PC-3 (cell line): ENCODE results near the gene STK32C. TPM values are rescaled to one million over a fixed set of nuclear protein-coding genes. Genes with fewer than 3 reads are reported as not detected.

Experiments used
- ATAC-seq: fragments of 200-7000 bp; cut with Tn5 transposase; 2 replicates; pipeline ENCODE4 v1.9.1; 2020; ENCODE audit warnings: mild to moderate bottlenecking, moderate library complexity
- BruUV-seq: library from RNA; stranded (reverse); fragments of 400-500 nt; replicated peaks from 2 replicates; lab custom pipeline; 2021; lab: Mats Ljungman, UMichigan
- CTCF ChIA-PET: fragments of 300-600 bp; sonication (Branson Sonifier 250); formaldehyde crosslinking; loops from one replicate; lab custom pipeline; 2022; ENCODE audit warnings: antibody characterized with exemption; lab: Charles Lee
- POLR2A ChIA-PET: fragments of 300-600 bp; sonication (Branson Sonifier 250); formaldehyde crosslinking; loops from one replicate; lab custom pipeline; 2022; ENCODE audit warnings: antibody characterized with exemption; ENCODE audit not compliant: unreplicated experiment; lab: Charles Lee
- DNase-seq: peaks from one replicate; pipeline ENCODE4 v3.0.0-alpha.2; 2015
- H2AFZ ChIP-seq: fragments of 300-600 bp; sonication (generic); 2 replicates; pipeline ENCODE4 v1.6.0; 2016; ENCODE audit warnings: antibody characterized with exemption, low read length
- H3F3A ChIP-seq: fragments of 300-600 bp; sonication (generic); one replicate; pipeline ENCODE4 v1.6.0; 2017; ENCODE audit warnings: antibody characterized with exemption, low read length, control low read depth, mild to moderate bottlenecking; ENCODE audit not compliant: unreplicated experiment
- H3K27ac ChIP-seq: fragments of 300-600 bp; sonication (generic); 2 replicates; pipeline ENCODE4 v1.5.1; 2016; ENCODE audit warnings: mild to moderate bottlenecking, low read length
- H3K27me3 ChIP-seq: fragments of 300-600 bp; sonication (generic); 2 replicates; pipeline ENCODE4 v1.6.1; 2016; ENCODE audit warnings: low read length, mixed read lengths
- H3K36me3 ChIP-seq: fragments of 300-600 bp; sonication (generic); 2 replicates; pipeline ENCODE4 v1.6.1; 2016; ENCODE audit warnings: low read depth, mixed run types, low read length, mixed read lengths
- H3K4me1 ChIP-seq: fragments of 300-600 bp; sonication (generic); 2 replicates; pipeline ENCODE4 v1.5.1; 2016; ENCODE audit warnings: low read length; ENCODE audit not compliant: insufficient read depth
- H3K4me2 ChIP-seq: fragments of 300-600 bp; sonication (generic); 2 replicates; pipeline ENCODE4 v1.6.0; 2016; ENCODE audit warnings: low read length
- H3K4me3 ChIP-seq: fragments of 300-600 bp; sonication (generic); 2 replicates; pipeline ENCODE4 v1.5.1; 2016; ENCODE audit warnings: mild to moderate bottlenecking, low read length, mixed read lengths
- H3K79me2 ChIP-seq: fragments of 300-600 bp; sonication (generic); 2 replicates; pipeline ENCODE4 v1.6.1; 2017; ENCODE audit warnings: low read length, mixed read lengths
- H3K9ac ChIP-seq: fragments of 300-600 bp; sonication (generic); 2 replicates; pipeline ENCODE4 v1.6.0; 2016; ENCODE audit warnings: mild to moderate bottlenecking, low read length
- H3K9me2 ChIP-seq: fragments of 300-600 bp; sonication (generic); replicated peaks from 2 replicates; pipeline ENCODE4 v1.6.1; 2016; ENCODE audit warnings: mixed run types, low read length, mixed read lengths
- H3K9me3 ChIP-seq: fragments of 300-600 bp; sonication (generic); 2 replicates; pipeline ENCODE4 v1.6.1; 2016; ENCODE audit warnings: low read length, mixed read lengths
- H4K20me1 ChIP-seq: fragments of 300-600 bp; sonication (generic); 2 replicates; pipeline ENCODE4 v1.6.1; 2016; ENCODE audit warnings: low read length, mixed read lengths
- EZH2 ChIP-seq: fragments of 300-600 bp; sonication (generic); IDR thresholded peaks from one replicate; pipeline ENCODE4 v1.6.1; 2017; ENCODE audit warnings: antibody characterized with exemption, mild to moderate bottlenecking, low read length; ENCODE audit not compliant: unreplicated experiment
- EZH2phosphoT487 ChIP-seq: fragments of 300-600 bp; sonication (generic); IDR thresholded peaks from 2 replicates; pipeline ENCODE4 v1.6.1; 2018; ENCODE audit warnings: mild to moderate bottlenecking, antibody characterized with exemption, low read length, borderline replicate concordance
- intact Hi-C: fragments of 100-400 bp; cut with micrococcal nuclease; formaldehyde crosslinking; loops from 2 replicates; pipeline ENCODE4 v1.9.0; 2023
- total RNA-seq: library from RNA; depleted of rRNA; stranded (reverse); fragments of >200 nt; gene quantifications from 2 replicates; pipeline ENCODE4 v1.2.3, GENCODE V29; 2014
- TF ChIP-seq, protein P1 (sequence below): fragments of 300-600 bp; sonication (generic); conservative IDR thresholded peaks from 2 replicates; pipeline ENCODE4 v1.5.1; 2017; ENCODE audit warnings: antibody characterized with exemption, low read depth, mild to moderate bottlenecking, low read length

Gene STK32C
- total RNA-seq, 1 experiment from 2014 or later = 28.3 TPM

GRCh38 chr10:132303361-132304115, 4.2 kb downstream of the STK32C start:
- H3F3A ChIP-seq = no peaks in the 10 kb centered on the region
- H4K20me1 ChIP-seq = no peaks in the 10 kb centered on the region
- no peak overlapping the region for H3K4me3 ChIP-seq
- DNase-seq = no peak
- peaks cover 18% of the 10 kb centered on the region; the same call in 1 of the 2 replicates for H3K79me2 ChIP-seq
- ChIA-PET POLR2A (no interaction called here), CTCF (no interaction called here)
- no peak for ATAC-seq
- BruUV-seq = no TSS peak
- no peaks in the 10 kb centered on the region for H3K36me3 ChIP-seq
- no peak overlapping the region for H3K27ac ChIP-seq
- peaks cover under 1% of the 10 kb centered on the region; the same call in 1 of the 2 replicates for H3K4me1 ChIP-seq
- no peak overlapping the region for H3K9ac ChIP-seq
- H3K9me3 ChIP-seq = no peaks in the 10 kb centered on the region
- H2AFZ ChIP-seq = no peak overlapping the region
- no peaks in the 10 kb centered on the region for H3K27me3 ChIP-seq
- H3K4me2 ChIP-seq = no peak overlapping the region
- intact Hi-C loops = no loop called here
- TF ChIP-seq EZH2phosphoT487 (no peak), EZH2 (no peak)
- TF ChIP-seq, protein P1, sequence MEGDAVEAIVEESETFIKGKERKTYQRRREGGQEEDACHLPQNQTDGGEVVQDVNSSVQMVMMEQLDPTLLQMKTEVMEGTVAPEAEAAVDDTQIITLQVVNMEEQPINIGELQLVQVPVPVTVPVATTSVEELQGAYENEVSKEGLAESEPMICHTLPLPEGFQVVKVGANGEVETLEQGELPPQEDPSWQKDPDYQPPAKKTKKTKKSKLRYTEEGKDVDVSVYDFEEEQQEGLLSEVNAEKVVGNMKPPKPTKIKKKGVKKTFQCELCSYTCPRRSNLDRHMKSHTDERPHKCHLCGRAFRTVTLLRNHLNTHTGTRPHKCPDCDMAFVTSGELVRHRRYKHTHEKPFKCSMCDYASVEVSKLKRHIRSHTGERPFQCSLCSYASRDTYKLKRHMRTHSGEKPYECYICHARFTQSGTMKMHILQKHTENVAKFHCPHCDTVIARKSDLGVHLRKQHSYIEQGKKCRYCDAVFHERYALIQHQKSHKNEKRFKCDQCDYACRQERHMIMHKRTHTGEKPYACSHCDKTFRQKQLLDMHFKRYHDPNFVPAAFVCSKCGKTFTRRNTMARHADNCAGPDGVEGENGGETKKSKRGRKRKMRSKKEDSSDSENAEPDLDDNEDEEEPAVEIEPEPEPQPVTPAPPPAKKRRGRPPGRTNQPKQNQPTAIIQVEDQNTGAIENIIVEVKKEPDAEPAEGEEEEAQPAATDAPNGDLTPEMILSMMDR = no peak
- H3K9me2 ChIP-seq = no peaks in the 10 kb centered on the region

DNA sequence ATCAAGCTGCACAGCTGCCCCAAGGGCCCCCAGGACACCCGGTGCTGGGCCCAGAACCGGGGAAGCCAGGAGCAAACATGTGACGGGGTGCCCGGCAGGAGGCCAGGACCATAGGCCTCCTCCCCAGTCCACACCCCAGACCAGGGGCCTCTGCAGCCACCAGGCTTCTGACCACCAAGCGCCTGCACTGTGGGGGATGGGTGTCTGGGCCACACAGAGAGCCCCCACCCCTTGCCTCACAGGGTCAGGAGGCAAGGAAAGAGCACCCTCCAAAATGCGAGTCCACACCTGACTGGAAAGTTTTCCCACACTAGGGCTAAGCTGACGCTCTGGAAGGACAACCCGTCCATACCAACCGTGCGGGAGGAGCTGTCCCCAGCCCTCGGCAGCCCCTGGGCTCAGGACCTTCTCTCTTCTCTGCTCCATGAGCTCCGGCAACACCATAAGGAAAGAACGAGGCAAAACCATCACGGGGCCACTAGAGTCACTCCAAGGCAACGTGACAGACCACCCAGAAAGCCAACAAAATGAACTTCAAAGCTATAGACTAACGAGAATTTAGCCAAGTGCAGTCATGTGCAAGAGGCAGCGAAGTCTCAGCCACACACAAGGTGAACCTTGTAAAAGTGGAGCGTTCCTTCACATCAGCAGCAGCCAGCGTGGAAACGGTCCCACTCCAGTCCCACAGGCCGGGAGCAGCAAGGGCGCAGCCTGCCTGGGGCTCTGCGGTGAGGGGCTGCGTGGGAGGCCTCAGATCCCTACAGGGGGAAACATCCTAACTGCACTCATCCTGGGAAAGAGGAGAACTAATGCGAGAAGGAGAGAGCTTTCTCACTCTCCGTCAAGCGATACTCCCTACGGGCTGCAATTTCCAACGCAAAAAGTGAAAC, 5.1 kb downstream of the STK32C start:
- intact Hi-C loops = no loop called here
- ChIA-PET POLR2A (no interaction called here), CTCF (no interaction called here)
- Histone ChIP-seq H3F3A (no peaks in the 10 kb centered on the region), H3K27me3 (no peaks in the 10 kb centered on the region), H3K9me2 (no peaks in the 10 kb centered on the region), H2AFZ (no peak overlapping the region), H3K9me3 (no peaks in the 10 kb centered on the region), H3K27ac (no peak overlapping the region), H3K4me3 (no peak overlapping the region), H3K79me2 (peaks cover 18% of the 10 kb centered on the region; the same call in 1 of the 2 replicates), H3K4me2 (no peak overlapping the region), H4K20me1 (no peaks in the 10 kb centered on the region), H3K4me1 (no peaks in the 10 kb centered on the region), H3K9ac (no peak overlapping the region), H3K36me3 (no peaks in the 10 kb centered on the region)
- TF ChIP-seq EZH2phosphoT487 (no peak), EZH2 (no peak)
- TF ChIP-seq, protein P1 = no peak
- ATAC-seq (no peak), DNase-seq (no peak)
- no TSS peak for BruUV-seq
